H9 (cell line): ENCODE results near the gene CD247. TPM values are rescaled to one million over a fixed set of nuclear protein-coding genes. Genes with fewer than 3 reads are reported as not detected.

Source experiments
- DNase-seq: peaks from one replicate; pipeline ENCODE4 v3.0.0-alpha.2; 2017
- H2AFZ ChIP-seq: one replicate; pipeline ENCODE4 v1.6.1; 2013; ENCODE audit warnings: mild to moderate bottlenecking, low read length, control low read depth, moderate library complexity
- H2AK5ac ChIP-seq: 2 replicates; pipeline ENCODE4 v1.6.1; 2013; ENCODE audit warnings: low read length, control low read depth, mixed read lengths; ENCODE audit not compliant: insufficient read length
- H2BK120ac ChIP-seq: one replicate; pipeline ENCODE4 v1.6.1; 2013; ENCODE audit warnings: low read depth, mild to moderate bottlenecking, low read length, control low read depth, inconsistent platforms; ENCODE audit not compliant: poor library complexity, severe bottlenecking
- H2BK12ac ChIP-seq: 2 replicates; pipeline ENCODE4 v1.6.1; 2013; ENCODE audit warnings: low read length, control low read depth, mixed read lengths, low read depth; ENCODE audit not compliant: insufficient read length
- H2BK15ac ChIP-seq: 2 replicates; pipeline ENCODE4 v1.6.1; 2013; ENCODE audit warnings: low read depth, low read length, control low read depth
- H2BK20ac ChIP-seq: one replicate; pipeline ENCODE4 v1.6.1; 2013; ENCODE audit warnings: low read depth, mild to moderate bottlenecking, low read length, control low read depth, inconsistent platforms; ENCODE audit not compliant: poor library complexity, severe bottlenecking
- H2BK5ac ChIP-seq: 2 replicates; pipeline ENCODE4 v1.6.1; 2013; ENCODE audit warnings: low read length, control low read depth, mixed read lengths; ENCODE audit not compliant: insufficient read length
- H3K14ac ChIP-seq: 2 replicates; pipeline ENCODE4 v1.6.1; 2013; ENCODE audit warnings: low read length, control low read depth; ENCODE audit not compliant: insufficient read depth
- H3K18ac ChIP-seq: 2 replicates; pipeline ENCODE4 v1.6.1; 2013; ENCODE audit warnings: low read depth, mild to moderate bottlenecking, mixed read lengths, low read length, control low read depth; ENCODE audit not compliant: insufficient read length
- H3K23ac ChIP-seq: 2 replicates; pipeline ENCODE4 v1.6.1; 2013; ENCODE audit warnings: low read length, control low read depth, mixed read lengths, low read depth; ENCODE audit not compliant: insufficient read length
- H3K23me2 ChIP-seq: 2 replicates; pipeline ENCODE4 v1.6.1; 2013; ENCODE audit warnings: low read depth, mild to moderate bottlenecking, mixed read lengths, low read length, control low read depth; ENCODE audit not compliant: insufficient read length, poor library complexity, severe bottlenecking
- H3K27ac ChIP-seq: 2 replicates; pipeline ENCODE4 v1.5.1; 2013; ENCODE audit warnings: low read length, control low read depth, mixed read lengths, low read depth; ENCODE audit not compliant: insufficient read length
- H3K27me3 ChIP-seq: 2 replicates; pipeline ENCODE4 v1.6.1; 2013; ENCODE audit warnings: low read length, control low read depth, inconsistent platforms; ENCODE audit not compliant: insufficient read depth
- H3K4ac ChIP-seq: 2 replicates; pipeline ENCODE4 v1.6.1; 2013; ENCODE audit warnings: low read depth, mild to moderate bottlenecking, control low read depth, inconsistent platforms, low read length, moderate library complexity
- H3K4me1 ChIP-seq: 2 replicates; pipeline ENCODE4 v1.6.1; 2013; ENCODE audit warnings: low read length, control low read depth, inconsistent platforms; ENCODE audit not compliant: insufficient read depth
- H3K4me2 ChIP-seq: 2 replicates; pipeline ENCODE4 v1.6.1; 2013; ENCODE audit warnings: low read length, control low read depth, mixed read lengths; ENCODE audit not compliant: insufficient read length, insufficient read depth
- H3K56ac ChIP-seq: 2 replicates; pipeline ENCODE4 v1.6.1; 2013; ENCODE audit warnings: low read depth, mild to moderate bottlenecking, mixed read lengths, low read length, control low read depth; ENCODE audit not compliant: insufficient read length
- H3K79me1 ChIP-seq: 2 replicates; pipeline ENCODE4 v1.6.1; 2013; ENCODE audit warnings: low read depth, mild to moderate bottlenecking, moderate library complexity, low read length, control low read depth, inconsistent platforms; ENCODE audit not compliant: insufficient read depth, poor library complexity, severe bottlenecking
- H3K79me2 ChIP-seq: 2 replicates; pipeline ENCODE4 v1.6.1; 2013; ENCODE audit warnings: low read length, control low read depth, inconsistent platforms; ENCODE audit not compliant: insufficient read depth
- H3K9ac ChIP-seq: 2 replicates; pipeline ENCODE4 v1.6.1; 2013; ENCODE audit warnings: low read length, control low read depth, mixed read lengths; ENCODE audit not compliant: insufficient read length; ENCODE audit errors: extremely low read depth
- H3K9me3 ChIP-seq: one replicate; pipeline ENCODE4 v1.6.1; 2013; ENCODE audit warnings: low read depth, low read length, inconsistent platforms; ENCODE audit not compliant: control insufficient read depth
- H3T11ph ChIP-seq: one replicate; pipeline ENCODE4 v1.6.1; 2013; ENCODE audit warnings: mild to moderate bottlenecking, low read length, control low read depth, inconsistent platforms
- H4K20me1 ChIP-seq: one replicate; pipeline ENCODE4 v1.6.1; 2013; ENCODE audit not compliant: control insufficient read depth, insufficient read length, insufficient read depth
- H4K5ac ChIP-seq: 2 replicates; pipeline ENCODE4 v1.6.1; 2013; ENCODE audit warnings: low read depth, mild to moderate bottlenecking, mixed read lengths, low read length, control low read depth; ENCODE audit not compliant: insufficient read length
- H4K8ac ChIP-seq: replicated peaks from 2 replicates; pipeline ENCODE4 v1.6.1; 2013; ENCODE audit warnings: low read length, control low read depth, mixed read lengths, low read depth; ENCODE audit not compliant: insufficient read length
- H4K91ac ChIP-seq: 2 replicates; pipeline ENCODE4 v1.6.1; 2013; ENCODE audit warnings: low read depth, mild to moderate bottlenecking, moderate library complexity, mixed read lengths, low read length, control low read depth; ENCODE audit not compliant: insufficient read length
- H3K27ac Mint-ChIP-seq, 3 experiments: 2 replicates in 2 of 3; 3 replicates in 1 of 3; pipeline ENCODE4 v1.8.0; 2020 to 2021; ENCODE audit warnings: mixed read lengths in 3 of 3, mild to moderate bottlenecking in 1 of 3, moderate library complexity in 1 of 3
- H3K27me3 Mint-ChIP-seq: 2 replicates; pipeline ENCODE4 v1.8.0; 2021; ENCODE audit warnings: low read depth, mild to moderate bottlenecking, moderate library complexity, mixed read lengths
- H3K36me3 Mint-ChIP-seq, 3 experiments: 2 replicates in 2 of 3; 3 replicates in 1 of 3; pipeline ENCODE4 v1.8.0; 2020 to 2021; ENCODE audit warnings: low read depth in 3 of 3, mixed read lengths in 3 of 3; ENCODE audit not compliant: insufficient read depth in 1 of 3
- H3K4me1 Mint-ChIP-seq, 2 experiments: 2 replicates each; pipeline ENCODE4 v1.8.0; 2020; ENCODE audit warnings: mixed read lengths in 2 of 2
- H3K4me3 Mint-ChIP-seq, 2 experiments: 2 replicates in 1 of 2; 3 replicates in 1 of 2; pipeline ENCODE4 v1.8.0; 2020 to 2021; ENCODE audit warnings: mild to moderate bottlenecking in 2 of 2, mixed read lengths in 2 of 2, moderate library complexity in 1 of 2
- H3K9me3 Mint-ChIP-seq, 2 experiments: 2 replicates in 1 of 2; 3 replicates in 1 of 2; pipeline ENCODE4 v1.8.0; 2020; ENCODE audit warnings: mild to moderate bottlenecking in 2 of 2, mixed read lengths in 2 of 2, moderate library complexity in 1 of 2
- CTCF ChIP-seq: fragments of 200-600 bp; sonication (generic); conservative IDR thresholded peaks from 3 replicates; pipeline ENCODE4 v1.8.0; 2021; ENCODE audit warnings: antibody characterized with exemption, mild to moderate bottlenecking
- WGBS: extraction: QIAGEN DNeasy Blood & Tissue Kit; methylation state at CpG from one replicate; pipeline ENCODE4 v1.1.7; 2013; ENCODE audit warnings: missing lambda C conversion rate, low lambda C conversion rate, mixed read lengths; ENCODE audit not compliant: insufficient read length; ENCODE audit errors: extremely low coverage; 5-methylcytosine and 5-hydroxymethylcytosine counted together
- total RNA-seq: library from RNA; stranded (reverse); gene quantifications from 2 replicates; pipeline ENCODE4 v1.2.1, GENCODE V29; 2021

Gene CD247
- total RNA-seq, 1 experiment from 2014 or later, result 1.2 TPM

- Mint-ChIP-seq H3K36me3 (peaks cover 0 to 5% (median 0%) of the 10 kb centered on the region in 3 experiments; a peak in 3 of 7 replicates), H3K9me3 (peaks cover 0 to 4% of the 10 kb centered on the region in 2 experiments; a peak in 3 of 5 replicates), H3K4me1 (peaks cover 51 to 52% of the 10 kb centered on the region in 2 experiments), H3K27me3 (peaks cover 13% of the 10 kb centered on the region), H3K4me3 (no peak overlapping the region), H3K27ac (peak overlapping the region in 1 of 3 experiments; percentile 82; a peak in 2 of 7 replicates)
- no peaks in the 10 kb centered on the region for H3K79me2 ChIP-seq
- no peak for DNase-seq
- no peak overlapping the region for H3K27ac ChIP-seq
- H3K79me1 ChIP-seq, result no peaks in the 10 kb centered on the region
- H4K8ac ChIP-seq, result no peak overlapping the region
- no peaks in the 10 kb centered on the region for H3K23me2 ChIP-seq
- no peak overlapping the region for H2AK5ac ChIP-seq
- H2BK15ac ChIP-seq, result no peak overlapping the region
- H3K27me3 ChIP-seq, result no peaks in the 10 kb centered on the region
- H3K9ac ChIP-seq, result no peak overlapping the region
- H3K14ac ChIP-seq, result 0 out of 2 replicates have a peak overlapping the region, but pooled peaks have one; percentile 43
- H3K4me1 ChIP-seq, result peaks cover 5% of the 10 kb centered on the region
- H3K18ac ChIP-seq, result peak overlapping the region; percentile 38
- no peak overlapping the region for H3K4me2 ChIP-seq
- no peak overlapping the region for H2BK5ac ChIP-seq
- no CpG with 5 or more reads among the region's 8 CpGs for WGBS
- H4K5ac ChIP-seq, result no peak overlapping the region
- no peak overlapping the region for H2AFZ ChIP-seq
- no peak overlapping the region for H2BK120ac ChIP-seq
- H3T11ph ChIP-seq, result no peak overlapping the region
- no peak for TF ChIP-seq CTCF
- no peak overlapping the region for H2BK20ac ChIP-seq
- no peaks in the 10 kb centered on the region for H3K9me3 ChIP-seq
- no peak overlapping the region for H3K56ac ChIP-seq
- H4K91ac ChIP-seq, result no peak overlapping the region
- H3K23ac ChIP-seq, result no peak overlapping the region
- H3K4ac ChIP-seq, result no peak overlapping the region
- H4K20me1 ChIP-seq, result peaks cover 3% of the 10 kb centered on the region
- H2BK12ac ChIP-seq, result no peak overlapping the region
Observed at GRCh38 chr1:167431909-167432650, 86.2 kb downstream of the CD247 start.
